Stimulated activated CD4-positive, alpha-beta T cell treated with anti-CD3 and anti-CD28 coated beads, TNF-alpha, amount 100 ng/mL, for 48 hours (primary cell): ENCODE data around the gene CEMIP.

ENCODE experiments used
- DNase-seq, 3 donors: peaks; one replicate each; pipeline ENCODE4 v3.0.0-alpha.2; 2020; ENCODE audit warnings: low read depth in 3 of 3

The CEMIP gene, protein sequence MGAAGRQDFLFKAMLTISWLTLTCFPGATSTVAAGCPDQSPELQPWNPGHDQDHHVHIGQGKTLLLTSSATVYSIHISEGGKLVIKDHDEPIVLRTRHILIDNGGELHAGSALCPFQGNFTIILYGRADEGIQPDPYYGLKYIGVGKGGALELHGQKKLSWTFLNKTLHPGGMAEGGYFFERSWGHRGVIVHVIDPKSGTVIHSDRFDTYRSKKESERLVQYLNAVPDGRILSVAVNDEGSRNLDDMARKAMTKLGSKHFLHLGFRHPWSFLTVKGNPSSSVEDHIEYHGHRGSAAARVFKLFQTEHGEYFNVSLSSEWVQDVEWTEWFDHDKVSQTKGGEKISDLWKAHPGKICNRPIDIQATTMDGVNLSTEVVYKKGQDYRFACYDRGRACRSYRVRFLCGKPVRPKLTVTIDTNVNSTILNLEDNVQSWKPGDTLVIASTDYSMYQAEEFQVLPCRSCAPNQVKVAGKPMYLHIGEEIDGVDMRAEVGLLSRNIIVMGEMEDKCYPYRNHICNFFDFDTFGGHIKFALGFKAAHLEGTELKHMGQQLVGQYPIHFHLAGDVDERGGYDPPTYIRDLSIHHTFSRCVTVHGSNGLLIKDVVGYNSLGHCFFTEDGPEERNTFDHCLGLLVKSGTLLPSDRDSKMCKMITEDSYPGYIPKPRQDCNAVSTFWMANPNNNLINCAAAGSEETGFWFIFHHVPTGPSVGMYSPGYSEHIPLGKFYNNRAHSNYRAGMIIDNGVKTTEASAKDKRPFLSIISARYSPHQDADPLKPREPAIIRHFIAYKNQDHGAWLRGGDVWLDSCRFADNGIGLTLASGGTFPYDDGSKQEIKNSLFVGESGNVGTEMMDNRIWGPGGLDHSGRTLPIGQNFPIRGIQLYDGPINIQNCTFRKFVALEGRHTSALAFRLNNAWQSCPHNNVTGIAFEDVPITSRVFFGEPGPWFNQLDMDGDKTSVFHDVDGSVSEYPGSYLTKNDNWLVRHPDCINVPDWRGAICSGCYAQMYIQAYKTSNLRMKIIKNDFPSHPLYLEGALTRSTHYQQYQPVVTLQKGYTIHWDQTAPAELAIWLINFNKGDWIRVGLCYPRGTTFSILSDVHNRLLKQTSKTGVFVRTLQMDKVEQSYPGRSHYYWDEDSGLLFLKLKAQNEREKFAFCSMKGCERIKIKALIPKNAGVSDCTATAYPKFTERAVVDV (N-terminal part only)

DNA sequence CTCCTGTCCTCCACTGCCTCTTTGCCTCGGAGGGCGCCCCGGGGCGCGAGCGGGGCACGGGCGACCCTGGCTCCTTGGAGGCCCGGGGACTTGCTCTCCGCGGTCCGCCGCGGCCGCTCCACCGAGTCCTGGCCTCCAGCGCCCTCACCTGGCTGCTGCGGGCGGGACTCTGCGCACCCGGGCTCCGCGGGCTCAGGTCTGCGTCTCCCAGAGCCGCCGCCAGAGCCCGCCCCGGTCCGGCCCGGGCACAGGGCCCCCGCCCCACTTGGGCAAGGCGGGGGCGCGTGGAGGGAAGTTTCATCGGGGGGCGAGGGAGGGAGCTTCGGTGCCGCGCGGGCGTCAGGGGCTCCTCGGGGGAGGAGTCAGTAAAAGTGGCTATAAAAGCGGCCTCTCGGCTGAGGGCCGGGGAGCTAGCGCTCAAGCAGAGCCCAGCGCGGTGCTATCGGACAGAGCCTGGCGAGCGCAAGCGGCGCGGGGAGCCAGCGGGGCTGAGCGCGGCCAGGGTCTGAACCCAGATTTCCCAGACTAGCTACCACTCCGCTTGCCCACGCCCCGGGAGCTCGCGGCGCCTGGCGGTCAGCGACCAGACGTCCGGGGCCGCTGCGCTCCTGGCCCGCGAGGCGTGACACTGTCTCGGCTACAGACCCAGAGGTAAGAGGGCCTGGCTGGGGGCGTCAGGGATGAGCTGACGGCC lies at the start of gene CEMIP:
CEMIP (plus strand) TSS at position 407 of the 694 bp plus-strand sequence. CDS start 94,510 bp downstream, outside the sequence.
- DNase-seq = peak; percentile 48 to 61 (median 48)

DNA sequence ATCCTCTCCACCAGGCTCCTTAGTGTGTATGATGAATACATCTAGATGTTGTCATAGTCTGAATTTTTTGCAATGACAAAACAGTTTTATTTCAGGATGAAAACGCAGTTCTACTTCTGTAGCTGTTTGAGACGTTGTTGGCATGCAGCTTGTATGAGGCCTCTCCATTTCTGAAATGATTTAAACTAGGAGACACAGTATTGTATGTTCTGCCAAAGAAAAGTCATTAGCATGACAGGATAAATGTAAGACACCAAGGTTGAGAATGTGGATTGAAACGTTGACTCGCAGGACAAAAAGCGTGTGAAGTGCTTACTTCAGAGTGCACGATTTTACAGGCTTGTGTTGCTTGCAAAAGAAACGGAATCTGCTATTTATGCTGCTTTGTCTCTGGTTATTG lies 48.8 kb upstream of the CEMIP start:
- no peak for DNase-seq

DNA sequence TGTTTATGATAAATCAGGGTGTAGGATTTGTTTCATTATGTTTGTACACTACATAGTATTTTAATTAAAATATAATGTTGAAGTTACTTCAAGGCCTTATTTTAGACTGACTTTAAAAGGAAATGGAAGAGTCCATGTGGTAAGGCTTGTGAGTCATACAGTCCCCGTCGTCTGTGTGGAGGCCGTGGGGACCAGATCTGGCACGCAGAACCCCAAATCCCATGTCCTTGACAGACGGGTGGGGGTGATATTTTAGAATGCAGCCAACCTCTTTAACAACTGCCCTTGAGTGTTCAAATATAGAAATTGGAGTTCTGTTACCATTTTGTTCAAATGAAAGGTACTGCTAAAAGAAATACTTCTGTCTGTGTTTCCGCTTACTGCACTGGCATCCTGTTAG lies 48.2 kb upstream of the CEMIP start:
- no peak for DNase-seq

DNA sequence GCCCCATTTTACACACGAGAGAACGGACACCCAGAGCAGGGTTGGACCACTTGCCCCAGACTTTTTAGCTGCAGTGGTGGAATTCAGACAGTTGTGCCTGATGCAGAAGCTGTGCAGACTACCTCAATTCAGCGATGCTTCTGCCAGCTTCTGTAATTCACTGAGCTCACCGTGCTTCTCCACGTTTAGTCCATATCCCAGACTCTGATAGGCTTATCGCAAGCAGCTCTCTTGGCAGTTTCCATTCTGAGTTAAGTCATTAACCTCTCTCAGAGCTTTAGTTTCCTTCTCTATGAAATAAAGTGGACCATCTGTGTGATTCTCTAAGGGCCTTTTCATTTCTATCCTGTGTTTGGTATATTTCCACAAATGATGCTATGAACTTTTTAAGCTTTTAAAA lies 47.0 kb upstream of the CEMIP start:
- no peak for DNase-seq

GRCh38 chr15:80732818-80733217 lies 46.4 kb upstream of the CEMIP start:
- DNase-seq = no peak

DNA sequence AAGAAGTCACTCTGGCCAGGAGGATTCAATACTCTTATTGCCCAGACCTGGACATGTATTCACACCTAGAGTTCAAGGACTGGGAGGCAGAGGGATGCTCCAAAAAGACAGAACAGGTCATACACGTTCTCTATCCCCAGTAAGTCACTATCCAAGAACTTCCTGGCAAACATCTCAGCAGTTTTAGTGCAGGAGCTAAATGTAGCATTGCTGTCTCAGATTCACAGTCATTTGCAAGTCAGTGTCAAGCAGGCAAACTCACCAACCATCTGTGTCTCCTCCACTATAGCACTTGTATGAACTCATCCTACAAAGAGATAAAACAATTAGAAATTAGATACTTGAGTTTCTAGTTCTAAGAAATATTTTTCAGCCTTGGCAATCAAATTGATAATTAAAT lies 45.7 kb upstream of the CEMIP start:
- DNase-seq = no peak

GRCh38 chr15:80735344-80735743 lies 43.8 kb upstream of the CEMIP start:
- no peak for DNase-seq

- DNase-seq = no peak
Measured at GRCh38 chr15:80736560-80736959, 42.6 kb upstream of the CEMIP start.

GRCh38 chr15:80739919-80740318 lies 39.3 kb upstream of the CEMIP start:
- no peak for DNase-seq

DNA sequence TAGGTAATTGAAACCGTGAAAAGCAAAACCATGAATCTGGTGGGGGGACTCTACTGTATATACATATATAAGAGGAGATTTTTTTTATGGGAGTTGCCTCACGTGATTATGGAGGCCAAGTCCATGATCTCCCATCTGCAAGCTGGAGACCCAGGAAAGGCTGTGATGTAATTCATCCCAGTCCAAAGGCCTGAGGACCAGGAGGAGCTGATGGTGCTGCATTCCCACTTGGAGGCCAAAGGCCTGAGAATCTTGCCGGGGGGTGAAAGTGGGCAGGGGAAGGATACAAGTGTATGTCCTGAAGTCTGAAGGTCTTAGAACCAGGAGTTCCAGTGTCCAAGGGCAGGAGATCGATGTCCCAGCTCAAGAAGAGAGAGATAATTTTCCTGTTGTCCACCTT lies 37.1 kb upstream of the CEMIP start:
- no peak for DNase-seq

DNA sequence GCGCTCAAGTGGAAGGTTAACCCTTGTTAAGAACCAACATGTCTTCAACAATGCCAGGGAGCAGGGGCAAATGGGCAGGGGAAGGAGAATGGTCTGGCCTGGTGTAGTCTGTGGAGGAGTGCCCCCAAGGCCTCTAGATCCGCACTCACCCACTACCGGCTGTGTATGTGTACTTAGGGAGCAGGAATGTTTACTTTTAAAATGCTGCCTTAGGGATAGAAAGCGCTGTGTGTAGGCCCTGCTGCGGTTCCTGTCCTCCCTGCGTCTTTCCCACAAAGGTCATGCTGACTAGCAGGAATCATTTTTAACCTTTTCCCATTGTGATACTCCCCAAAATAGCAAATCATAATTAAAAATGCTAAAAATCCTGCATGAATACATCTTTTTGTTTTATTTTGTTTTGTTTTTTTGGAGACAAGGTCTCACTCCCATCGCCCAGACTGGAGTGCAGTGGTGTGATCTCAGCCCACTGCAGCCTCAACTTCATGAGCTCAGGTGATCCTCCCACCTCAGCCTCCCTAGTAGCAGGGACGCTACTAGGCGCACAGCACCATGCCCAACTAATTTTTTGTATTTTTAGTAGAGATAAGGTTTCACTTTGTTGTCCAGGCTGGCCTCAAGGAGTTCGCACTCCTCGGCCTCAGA lies 35.9 kb upstream of the CEMIP start:
- no peak for DNase-seq

DNA sequence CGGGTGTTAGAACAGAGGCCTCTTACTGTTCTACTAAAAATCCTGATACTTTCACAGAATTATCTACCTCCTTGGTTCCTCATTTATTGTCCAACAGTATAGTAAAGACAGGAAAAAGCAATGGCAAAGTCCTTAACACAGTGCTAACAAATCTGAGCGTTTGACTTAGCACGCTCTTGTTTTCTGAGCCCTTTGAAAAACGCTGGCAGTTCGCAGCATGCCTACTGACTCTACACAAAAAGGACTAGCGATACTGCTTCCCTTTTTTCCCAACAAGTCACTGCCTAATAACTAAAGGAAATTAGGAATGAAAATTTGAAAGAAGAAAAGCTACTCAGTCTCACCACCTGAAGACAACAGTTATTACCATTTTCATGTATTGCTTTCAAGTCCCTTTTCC lies 34.8 kb upstream of the CEMIP start:
- no peak for DNase-seq

DNA sequence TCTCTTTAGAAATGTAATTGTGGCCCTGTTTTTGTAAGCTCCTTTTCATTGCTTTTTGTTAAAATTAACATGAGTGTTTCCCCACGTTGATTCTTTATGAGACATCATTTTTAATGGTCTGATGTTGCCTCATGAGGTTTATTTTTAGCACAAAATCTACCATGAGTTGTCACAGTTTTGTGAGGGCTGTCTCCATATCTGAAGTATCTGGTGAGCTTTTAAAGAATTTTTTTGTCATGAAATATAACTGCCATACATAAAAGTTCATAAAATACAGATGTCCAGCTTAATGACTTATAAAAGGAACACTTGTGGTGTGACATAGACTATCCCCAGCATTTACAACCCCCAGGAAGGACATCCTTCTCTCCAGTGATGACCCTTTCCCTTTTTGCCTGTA lies 34.3 kb upstream of the CEMIP start:
- no peak for DNase-seq

DNA sequence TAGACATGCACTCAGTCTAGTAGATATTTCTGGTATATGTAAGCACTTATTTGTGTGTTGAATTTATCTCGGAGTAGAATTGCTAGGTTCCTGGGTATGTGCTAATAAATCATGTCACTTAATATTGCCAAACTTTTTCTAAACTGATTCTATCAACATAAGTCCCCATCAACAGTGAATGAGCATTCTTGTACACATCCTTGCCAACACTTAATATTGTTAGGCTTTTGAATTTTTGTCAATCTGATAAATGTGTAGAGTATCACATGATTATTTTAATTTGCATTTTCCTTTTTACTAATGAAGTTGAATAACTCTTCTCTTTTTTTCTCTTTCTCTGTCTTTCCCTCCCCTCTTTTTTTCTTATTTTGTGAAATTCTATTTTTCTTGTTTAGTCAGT lies 33.3 kb upstream of the CEMIP start:
- DNase-seq = no peak

DNA sequence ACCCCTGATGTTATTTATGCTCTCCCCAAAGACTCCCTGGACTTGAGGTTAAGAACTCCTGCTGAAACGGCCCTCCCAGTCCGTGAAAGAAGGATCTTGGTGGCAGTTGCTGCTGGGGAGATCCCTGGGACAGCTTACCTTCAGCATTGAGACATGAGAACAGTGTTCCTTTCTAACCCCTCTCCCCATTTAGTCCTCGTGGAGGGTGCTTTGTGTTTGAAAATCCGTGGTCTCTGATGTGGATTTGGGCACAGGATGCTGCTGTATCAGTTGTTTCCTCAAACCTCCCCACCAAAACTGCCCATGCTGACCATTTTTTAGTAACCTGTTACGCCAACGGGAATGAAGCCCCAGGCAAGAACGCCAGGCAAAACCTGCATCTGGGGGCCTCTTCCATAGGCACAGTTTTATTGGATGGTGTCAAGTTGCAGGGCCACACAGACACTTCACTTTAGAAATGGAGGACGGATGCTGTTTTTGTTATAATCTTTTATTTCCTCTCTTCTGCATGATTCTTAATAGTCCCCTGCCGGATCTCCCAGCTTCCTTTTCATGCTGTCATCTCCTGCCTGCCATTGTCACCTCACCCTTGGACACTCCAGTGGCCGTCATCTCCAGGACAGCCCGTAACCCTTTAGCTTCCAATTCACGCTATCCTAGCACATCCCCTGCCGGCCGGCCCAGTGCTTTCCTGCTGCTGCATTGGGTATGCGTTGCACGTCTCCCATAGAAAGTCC lies 31.7 kb upstream of the CEMIP start:
- no peak for DNase-seq

- no peak for DNase-seq
Measured at GRCh38 chr15:80749589-80749988, 29.6 kb upstream of the CEMIP start.

GRCh38 chr15:80750575-80750974 lies 28.6 kb upstream of the CEMIP start:
- no peak for DNase-seq

DNA sequence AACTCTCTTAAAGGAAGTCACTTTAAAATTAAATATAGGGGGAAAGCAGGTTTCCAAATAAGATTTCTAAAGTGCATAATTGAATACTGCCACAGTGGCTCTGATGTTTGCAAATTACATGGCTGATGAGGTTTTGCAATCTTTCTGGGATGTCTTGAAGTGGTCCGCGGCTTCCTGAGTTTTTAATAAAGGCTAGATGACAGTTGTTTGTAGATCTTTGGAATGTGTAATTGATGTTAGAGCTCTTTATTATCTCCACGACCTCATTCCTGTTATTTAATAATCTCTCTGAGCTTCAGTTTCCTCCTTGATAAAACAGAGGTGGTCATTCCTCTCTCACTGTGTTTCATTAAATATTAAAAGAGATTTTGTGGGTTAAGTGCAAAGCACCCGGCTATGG lies 27.0 kb upstream of the CEMIP start:
- no peak for DNase-seq

GRCh38 chr15:80753161-80753560 lies 26.0 kb upstream of the CEMIP start:
- no peak for DNase-seq

DNA sequence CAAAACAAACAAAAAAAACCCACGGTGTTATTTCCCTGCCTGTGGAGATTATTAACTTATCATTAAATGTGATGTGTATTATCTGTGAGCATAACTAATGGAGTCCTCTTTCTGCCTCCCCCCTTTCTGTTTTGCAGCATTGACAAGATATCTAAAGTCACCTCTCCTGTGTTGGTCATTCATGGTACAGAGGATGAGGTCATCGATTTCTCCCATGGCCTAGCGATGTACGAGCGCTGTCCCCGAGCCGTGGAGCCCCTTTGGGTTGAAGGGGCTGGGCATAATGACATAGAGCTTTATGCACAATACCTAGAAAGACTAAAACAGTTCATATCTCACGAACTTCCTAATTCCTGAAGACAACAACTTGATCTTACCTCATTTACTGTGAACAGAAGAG lies 25.2 kb upstream of the CEMIP start:
- no peak for DNase-seq
